NAMALWA (cell line): ENCODE results near the gene PITPNC1.
"Not testable (repeated sequence)": the region's sequence is repeated elsewhere in the genome, so short reads cannot be mapped to it uniquely, and the experiment has no call there.

ENCODE experiments used
- DNase-seq: peaks from one replicate; pipeline ENCODE4 v3.0.0-alpha.2; 2015; ENCODE audit warnings: low spot score

Gene PITPNC1

DNA sequence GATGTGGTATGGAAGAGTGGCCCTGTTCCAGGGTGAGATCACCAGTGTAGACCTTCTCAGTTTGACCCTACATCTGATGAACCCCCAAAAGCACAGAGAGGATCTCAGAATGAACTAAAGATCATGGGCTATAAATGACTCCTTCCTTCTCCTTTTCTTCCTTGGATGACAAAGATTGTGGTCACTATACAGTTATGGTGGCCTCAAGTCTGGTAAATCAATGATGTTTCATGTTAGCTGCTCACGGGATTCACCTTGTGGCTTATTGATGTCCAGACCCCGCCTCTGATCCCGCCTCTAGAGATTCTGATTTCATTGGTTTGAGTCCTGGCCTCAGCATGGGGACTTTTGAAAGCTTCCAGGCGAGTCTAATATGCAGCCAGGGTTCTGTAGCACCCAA is 112.2 kb downstream of the PITPNC1 start:
- DNase-seq = no peak

GRCh38 chr17:67490471-67490870 is 113.4 kb downstream of the PITPNC1 start:
- DNase-seq = no peak

DNA sequence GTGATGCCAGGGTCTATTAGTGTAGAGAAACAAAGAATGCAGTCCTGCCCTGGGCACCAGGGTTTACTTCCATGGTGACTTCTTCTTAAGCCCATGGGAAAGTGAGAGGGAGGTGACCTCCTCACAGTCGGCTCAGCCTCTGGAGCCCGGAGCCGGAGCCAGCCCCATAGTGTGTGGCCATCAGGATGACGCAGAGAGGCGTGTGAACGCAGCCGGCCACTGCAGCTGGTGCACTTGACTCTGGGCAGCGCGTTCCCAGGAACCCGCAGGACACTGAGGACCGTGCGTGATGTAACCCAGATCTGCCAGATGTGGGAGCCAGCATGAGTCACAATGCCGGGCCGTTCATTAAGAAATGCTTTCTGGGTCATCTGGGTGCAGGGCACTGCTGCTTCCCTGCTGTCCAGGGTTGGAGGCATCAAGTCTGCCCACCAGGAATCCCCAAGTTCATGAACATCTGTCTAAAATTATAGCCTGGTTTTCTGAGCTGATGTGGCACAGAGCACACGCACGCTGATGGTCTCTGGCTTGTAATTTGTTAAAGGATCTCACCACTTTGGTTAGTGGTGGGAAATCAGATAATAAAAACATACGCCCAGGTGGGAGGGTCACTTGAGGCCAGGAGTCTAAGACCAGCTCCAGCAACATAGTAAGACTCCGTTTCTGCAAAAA is 114.1 kb downstream of the PITPNC1 start:
- DNase-seq = no peak

DNA sequence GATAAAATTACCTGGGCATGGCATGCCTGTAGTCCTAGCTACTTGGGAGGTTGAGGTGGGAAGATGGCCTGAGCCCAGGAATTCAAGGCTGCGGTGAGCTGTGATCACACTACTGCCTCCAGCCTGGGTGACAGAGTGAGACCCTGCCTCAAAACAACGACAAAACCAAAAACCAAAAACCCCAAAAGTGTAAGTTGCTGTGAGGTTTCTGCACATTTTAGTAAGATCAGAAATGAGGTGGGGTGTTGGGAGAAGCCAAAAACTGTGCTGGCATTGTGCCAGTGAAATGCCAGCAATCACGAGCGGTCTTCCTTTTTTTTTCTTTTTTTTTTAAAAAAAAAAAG is 114.6 kb downstream of the PITPNC1 start:
- DNase-seq = no peak

DNA sequence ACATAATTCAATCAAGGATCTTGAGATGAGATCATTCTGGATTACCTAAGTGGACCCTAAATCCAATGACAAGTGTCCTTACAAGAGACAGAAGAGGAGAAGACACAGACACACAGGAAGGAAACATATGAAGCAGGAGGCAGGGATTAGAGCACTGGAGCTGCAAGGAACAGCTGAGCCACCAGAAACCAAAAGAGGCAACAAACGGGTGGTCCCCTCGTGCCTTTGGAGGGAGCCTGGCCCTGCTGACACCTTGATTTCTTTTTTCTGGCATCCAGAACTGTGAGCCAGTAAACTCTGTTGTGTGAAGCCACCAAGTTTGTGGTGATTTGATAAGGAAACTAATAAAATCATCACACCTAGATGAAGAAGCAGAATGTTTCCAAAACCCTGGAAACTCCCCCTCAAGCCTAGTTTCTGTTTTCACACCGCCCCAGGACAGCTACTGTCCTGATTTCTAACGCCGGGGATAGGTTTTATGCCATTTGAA is 115.2 kb downstream of the PITPNC1 start:
- DNase-seq = no peak

GRCh38 chr17:67492824-67493517 is 115.9 kb downstream of the PITPNC1 start:
- no peak for DNase-seq

DNA sequence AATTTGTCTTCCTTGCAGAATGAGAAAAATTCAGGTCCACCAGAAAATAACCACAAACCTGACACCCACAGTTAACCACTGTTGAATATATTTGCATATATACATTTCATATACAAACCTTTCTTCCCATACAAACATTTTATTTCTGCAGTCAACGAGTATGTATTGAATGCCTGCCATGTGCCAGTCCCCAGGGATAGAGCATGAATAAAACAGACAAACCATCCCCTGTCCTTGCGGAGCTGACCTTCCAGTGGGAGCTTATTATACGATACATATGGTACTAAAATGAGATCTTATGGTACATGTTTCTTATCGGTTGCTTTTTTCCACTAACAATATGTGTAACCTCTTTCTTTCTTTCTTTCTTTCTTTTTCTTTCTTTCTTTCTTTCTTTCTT is 116.7 kb downstream of the PITPNC1 start:
- DNase-seq = no peak

DNA sequence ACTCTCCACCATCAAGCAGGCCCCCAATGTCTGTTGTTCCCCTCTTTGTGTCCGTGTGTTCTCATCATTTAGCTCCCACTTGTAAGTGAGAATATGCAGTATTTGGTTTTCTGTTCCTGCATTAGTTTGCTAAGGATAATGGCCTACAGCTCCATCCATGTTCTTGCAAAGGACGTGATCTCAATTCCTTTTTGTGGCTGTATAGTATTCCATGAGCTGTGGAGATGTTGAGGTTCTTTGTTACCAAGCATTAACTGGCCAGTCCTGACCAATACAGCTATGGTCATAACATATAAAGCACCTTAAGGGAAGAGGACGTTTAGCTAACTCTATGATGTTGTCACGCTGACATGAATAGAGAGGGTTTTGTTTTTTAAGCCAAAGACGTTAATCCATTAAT is 118.5 kb downstream of the PITPNC1 start:
- not testable (repeated sequence) for DNase-seq

- no peak for DNase-seq
Measured at GRCh38 chr17:67496286-67496685, 119.2 kb downstream of the PITPNC1 start.

- DNase-seq = no peak
Measured at GRCh38 chr17:67499685-67500084, 122.6 kb downstream of the PITPNC1 start.

DNA sequence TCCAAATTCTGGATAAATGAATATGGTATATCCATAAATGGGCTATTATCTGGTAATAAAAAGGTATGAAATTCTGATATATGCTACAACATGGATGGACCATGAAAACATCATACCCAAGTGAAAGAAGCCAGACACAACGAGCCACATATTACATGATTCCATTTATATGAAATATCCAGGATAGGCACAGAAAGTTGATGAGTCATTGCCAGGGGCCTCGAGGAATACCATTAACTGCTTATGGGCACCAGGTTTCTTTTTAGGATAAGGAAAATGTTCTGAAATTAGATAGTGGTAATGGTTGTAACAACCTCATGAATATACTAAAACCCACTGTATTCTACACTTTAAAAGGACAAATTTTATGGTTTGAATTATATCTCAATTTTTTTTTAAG is 123.2 kb downstream of the PITPNC1 start:
- DNase-seq = no peak

- no peak for DNase-seq
Measured at GRCh38 chr17:67500677-67501300, 123.7 kb downstream of the PITPNC1 start.

DNA sequence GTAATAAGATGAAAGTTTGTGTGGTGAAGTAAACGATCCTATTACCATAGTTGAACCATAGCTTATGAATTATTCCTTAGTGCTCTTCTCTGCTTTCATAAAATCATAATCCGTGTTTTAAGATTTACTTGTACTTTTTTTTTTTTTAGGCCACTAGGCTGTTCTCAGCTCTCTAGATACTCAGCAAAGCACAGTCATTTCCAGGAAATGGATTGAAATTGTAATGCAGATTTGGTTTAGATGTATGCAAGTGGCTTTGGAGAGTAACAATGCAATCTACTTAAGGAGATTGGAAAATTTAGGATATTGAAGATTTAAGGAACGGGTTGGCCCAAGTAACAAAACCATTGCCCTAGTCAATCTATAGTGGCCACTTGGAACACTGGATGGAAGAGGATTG is 125.1 kb downstream of the PITPNC1 start:
- DNase-seq = no peak

DNA sequence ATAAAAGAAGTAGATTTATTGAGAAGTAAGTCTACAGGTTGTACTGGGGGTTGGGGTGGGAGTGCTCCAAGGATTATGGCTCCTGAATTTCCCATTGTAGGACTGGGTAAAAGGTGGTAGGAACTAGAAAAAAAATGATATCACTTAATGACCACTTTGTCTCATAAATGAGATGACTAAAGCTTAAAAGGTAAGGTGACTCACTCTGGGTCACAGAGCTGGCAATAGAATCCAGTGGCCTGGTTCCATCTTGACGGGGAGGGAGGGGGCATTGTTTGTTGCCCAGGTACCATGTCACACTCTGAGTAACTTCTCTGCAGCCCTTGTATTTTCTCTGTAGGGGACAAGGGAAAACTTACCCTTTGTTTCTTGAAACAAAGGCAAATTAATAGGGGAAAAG is 126.1 kb downstream of the PITPNC1 start:
- no peak for DNase-seq

DNA sequence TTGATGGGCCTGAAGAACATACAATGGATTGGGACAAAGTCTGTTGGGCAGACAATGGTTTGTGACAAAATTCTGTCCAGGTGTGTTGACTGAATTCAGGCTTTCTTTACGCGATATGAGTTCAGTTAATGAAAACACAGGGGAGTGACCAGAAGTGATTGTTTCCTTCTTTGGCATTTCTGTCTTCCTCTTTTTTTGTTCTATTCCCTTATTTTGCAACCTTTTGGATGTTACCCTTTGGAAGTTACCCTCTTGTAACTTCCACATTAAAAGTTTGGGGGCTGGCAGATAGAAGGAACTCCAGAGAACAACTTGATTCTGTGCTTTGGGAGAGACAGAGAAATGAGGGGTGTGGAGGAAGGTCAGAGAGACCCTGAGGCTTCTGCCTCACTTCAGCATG is 126.7 kb downstream of the PITPNC1 start:
- no peak for DNase-seq

DNA sequence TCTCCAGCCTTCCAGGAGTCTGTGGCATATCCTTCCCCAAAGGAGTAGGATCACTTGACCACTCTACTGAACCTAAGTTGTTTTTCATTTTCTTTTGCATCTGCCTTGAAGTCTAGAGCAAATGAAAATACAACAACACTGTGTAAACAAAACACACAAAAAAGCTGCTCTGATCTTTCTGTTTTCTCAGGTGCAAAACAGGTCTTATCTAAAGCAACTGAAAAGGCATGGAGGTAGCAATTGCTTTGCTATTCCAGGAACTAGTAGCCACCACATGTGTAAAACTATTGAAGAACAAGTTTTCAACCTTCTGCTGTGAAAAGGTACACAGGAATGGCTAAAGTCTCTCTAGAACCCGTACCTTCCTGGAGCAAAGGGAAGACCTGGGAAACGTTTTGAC is 127.1 kb downstream of the PITPNC1 start:
- no peak for DNase-seq

DNA sequence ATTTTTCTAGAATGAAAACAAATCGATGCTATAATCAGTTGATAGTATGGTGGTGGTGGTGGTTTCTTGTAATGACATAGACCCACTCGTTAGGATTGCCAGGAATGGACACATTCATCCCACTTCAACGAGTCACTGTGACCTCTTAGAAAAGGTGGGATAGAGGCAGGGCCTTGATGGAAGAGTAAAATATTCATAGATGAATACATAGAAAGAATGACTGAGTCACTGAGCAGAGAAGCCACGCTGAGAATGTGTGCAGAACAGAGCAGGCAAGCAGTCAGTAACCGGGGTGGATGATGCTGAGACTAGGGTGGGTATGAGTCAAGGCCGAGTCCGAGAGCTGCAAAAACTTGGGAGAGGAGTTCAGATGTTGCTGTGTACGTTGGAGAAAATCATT is 129.9 kb downstream of the PITPNC1 start:
- DNase-seq = no peak

DNA sequence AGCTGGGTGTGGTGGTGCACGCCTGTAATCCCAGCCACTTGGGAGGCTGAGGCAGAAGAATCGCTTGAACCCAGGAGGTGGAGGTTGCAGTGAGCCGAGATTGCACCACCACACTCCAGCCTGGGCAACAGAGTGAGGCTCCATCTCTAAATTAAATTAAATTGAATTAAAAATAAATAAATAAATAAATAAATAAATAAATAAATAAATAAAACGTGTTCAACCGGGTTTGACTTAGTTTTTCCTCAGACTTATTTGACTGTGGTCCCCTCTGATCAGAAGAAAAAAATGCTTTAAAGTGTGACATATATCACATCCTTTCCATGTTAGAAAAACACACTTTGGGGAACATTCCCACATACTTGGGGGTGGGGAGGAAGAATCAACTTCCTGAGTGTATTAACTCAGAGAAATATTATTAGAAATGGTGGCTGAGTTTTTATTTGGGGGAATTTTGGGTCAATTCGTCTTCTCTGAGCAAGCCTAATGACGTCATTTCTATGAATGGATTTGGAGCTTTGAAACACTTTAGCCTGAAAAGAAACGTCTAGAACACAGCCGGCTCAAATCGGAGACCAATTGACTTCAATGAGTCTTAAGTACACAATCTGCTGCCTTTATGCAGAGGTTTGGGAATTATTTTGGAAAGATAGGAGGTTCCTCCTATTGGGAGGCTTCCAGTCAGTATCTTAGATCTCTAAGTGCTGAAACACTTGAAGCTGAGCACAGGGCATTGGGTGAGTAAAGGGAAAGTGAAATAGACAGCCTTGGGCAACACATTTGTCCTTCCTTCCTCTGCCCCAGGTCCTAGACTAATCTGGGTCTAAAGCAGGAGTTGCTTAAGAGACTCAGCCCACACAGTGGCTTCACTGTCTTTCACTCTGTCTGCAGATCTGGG is 132.6 kb downstream of the PITPNC1 start:
- no peak for DNase-seq

- no peak for DNase-seq
Measured at GRCh38 chr17:67511012-67511411, 133.9 kb downstream of the PITPNC1 start.

DNA sequence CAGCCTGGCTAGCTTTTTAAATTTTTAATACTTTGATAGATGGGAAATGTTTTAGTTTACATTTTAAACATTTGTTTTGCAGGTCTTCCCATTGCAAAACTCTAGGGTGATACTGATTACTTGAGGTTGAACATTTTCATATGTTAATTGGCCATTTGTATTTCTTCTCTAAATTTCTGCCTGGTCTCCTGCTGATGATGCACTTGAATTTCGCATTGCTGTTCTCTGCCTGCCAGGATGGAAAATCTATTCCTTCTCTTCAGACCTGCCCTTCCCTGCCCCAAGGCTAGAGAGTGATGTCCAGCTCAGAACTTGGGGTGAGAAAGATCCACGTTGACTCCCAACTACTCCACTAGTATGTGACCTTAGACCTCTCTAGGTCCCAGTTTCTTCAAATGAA is 134.7 kb downstream of the PITPNC1 start:
- DNase-seq = no peak

- peak; percentile 54 for DNase-seq
Measured at GRCh38 chr17:67514998-67515397, 137.9 kb downstream of the PITPNC1 start.

DNA sequence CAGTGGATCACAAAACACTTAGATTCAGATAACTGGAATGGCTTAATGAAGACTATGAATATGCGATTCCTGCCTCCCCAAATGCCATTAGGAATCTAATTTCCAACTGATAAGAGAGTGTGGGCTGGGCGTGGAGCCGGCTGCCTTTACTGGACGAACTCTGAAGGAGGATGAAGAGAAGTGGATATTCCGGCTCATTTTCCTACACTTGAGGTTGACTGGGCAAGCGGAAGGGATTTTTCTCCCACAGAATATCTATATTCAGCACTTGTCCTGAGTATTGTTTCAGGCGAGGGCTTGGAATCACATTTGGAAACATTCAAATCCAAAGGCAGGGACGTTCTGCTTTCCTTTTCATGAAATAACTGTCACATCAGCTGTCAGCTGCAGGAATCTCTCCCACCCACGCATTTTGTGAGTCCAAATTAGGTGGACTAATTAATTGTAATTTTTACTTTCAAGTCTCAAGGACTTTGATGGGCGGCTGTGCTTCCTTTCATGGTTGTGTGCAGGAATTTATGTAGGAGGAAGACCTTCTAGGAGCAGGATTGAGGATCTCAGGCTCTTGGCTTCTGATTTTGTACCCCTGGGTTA is 138.5 kb downstream of the PITPNC1 start:
- no peak for DNase-seq
